ENCODE measurements around the gene CETN1. TPM values are rescaled to one million over a fixed set of nuclear protein-coding genes. Genes with fewer than 3 reads are reported as not detected.

The CETN1 gene
- total and polyA plus RNA-seq, 2 donors (not counting 1 experiment from before 2014, with no cell fraction given) = not detected

DNA sequence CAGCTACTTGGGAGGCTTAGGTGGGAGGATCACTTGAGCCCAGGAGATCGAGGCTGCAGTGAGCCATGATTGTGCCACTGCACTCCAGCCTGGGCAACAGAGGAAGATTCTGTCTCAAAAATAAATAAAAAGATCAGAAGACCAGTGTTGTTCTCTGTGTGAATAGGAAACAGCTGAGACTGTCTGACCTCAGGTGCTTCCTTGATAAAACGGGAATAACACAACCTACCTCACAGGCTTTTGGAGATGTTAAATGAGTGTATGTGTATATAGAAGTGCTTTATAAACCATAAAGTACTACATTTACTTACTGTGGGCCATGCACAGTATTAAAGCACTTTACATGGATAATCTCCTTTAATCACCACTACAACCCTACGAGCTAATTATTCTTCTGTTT, 9.9 kb upstream of the CETN1 start:
- Histone ChIP-seq H3K4me1 (ENCODE audit: control insufficient read depth in 2 of 2, insufficient read depth in 2 of 2, low read length in 2 of 2) (no peaks in the 10 kb centered on the region), H3K27ac (ENCODE audit: low read length in 2 of 2) (no peak overlapping the region), H3K4me2 (replicated peaks; ENCODE audit: low read depth, low read length, poor library complexity, severe bottlenecking) (no peak overlapping the region), H3K36me3 (replicated peaks in 1 of 2; ENCODE audit: control extremely low read depth in 1 of 2, control insufficient read depth in 1 of 2, extremely low read depth in 1 of 2, insufficient read depth in 2 of 2, low read length in 1 of 2) (no peaks in the 10 kb centered on the region), H3K9ac (ENCODE audit: low read length) (no peak overlapping the region), H2AFZ (ENCODE audit: insufficient read depth, low read depth, low read length, poor library complexity, severe bottlenecking) (no peak overlapping the region), H3K27me3 (replicated peaks in 1 of 4; ENCODE audit: control extremely low read depth in 1 of 4, control insufficient read depth in 3 of 4, insufficient read depth in 4 of 4, low read length in 3 of 4) (no peaks in the 10 kb centered on the region), H3K9me3 (ENCODE audit: control extremely low read depth in 1 of 3, control insufficient read depth in 2 of 3, insufficient read depth in 1 of 3, low read length in 2 of 3) (no peaks in the 10 kb centered on the region), H3K79me2 (ENCODE audit: control insufficient read depth, insufficient read depth, low read length) (no peaks in the 10 kb centered on the region), H3K4me3 (ENCODE audit: control extremely low read depth in 1 of 5, extremely low read depth in 1 of 5, insufficient read depth in 1 of 5, low read depth in 2 of 5, low read length in 4 of 5) (no peak overlapping the region), H4K20me1 (ENCODE audit: control insufficient read depth, insufficient read depth, low read length, poor library complexity, severe bottlenecking) (no peaks in the 10 kb centered on the region)
- Mint-ChIP-seq H3K27me3 (peaks cover 7% of the 10 kb centered on the region), H3K27ac (no peak overlapping the region), H3K9me3 (ENCODE audit: insufficient read depth) (no peaks in the 10 kb centered on the region), H3K4me3 (no peak overlapping the region), H3K4me1 (no peaks in the 10 kb centered on the region)
- DNase-seq (no peak), ATAC-seq (ENCODE audit: low read depth) (no peak)
- WGBS (ENCODE audit: insufficient coverage) = 50% methylated on average over 1 of the region's 3 CpGs
- ChIA-PET POLR2A (no interaction called here), CTCF (no interaction called here)
- intact Hi-C loops (cut with micrococcal nuclease) = no loop called here
- no peak for TF ChIP-seq EZH2 (IDR thresholded peaks at IDR 0.05; ENCODE audit: borderline replicate concordance, insufficient read depth, low read depth, low read length, poor library complexity, severe bottlenecking)
- TF ChIP-seq, protein P1, sequence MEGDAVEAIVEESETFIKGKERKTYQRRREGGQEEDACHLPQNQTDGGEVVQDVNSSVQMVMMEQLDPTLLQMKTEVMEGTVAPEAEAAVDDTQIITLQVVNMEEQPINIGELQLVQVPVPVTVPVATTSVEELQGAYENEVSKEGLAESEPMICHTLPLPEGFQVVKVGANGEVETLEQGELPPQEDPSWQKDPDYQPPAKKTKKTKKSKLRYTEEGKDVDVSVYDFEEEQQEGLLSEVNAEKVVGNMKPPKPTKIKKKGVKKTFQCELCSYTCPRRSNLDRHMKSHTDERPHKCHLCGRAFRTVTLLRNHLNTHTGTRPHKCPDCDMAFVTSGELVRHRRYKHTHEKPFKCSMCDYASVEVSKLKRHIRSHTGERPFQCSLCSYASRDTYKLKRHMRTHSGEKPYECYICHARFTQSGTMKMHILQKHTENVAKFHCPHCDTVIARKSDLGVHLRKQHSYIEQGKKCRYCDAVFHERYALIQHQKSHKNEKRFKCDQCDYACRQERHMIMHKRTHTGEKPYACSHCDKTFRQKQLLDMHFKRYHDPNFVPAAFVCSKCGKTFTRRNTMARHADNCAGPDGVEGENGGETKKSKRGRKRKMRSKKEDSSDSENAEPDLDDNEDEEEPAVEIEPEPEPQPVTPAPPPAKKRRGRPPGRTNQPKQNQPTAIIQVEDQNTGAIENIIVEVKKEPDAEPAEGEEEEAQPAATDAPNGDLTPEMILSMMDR (IDR thresholded peaks at IDR 0.05) = no peak

DNA sequence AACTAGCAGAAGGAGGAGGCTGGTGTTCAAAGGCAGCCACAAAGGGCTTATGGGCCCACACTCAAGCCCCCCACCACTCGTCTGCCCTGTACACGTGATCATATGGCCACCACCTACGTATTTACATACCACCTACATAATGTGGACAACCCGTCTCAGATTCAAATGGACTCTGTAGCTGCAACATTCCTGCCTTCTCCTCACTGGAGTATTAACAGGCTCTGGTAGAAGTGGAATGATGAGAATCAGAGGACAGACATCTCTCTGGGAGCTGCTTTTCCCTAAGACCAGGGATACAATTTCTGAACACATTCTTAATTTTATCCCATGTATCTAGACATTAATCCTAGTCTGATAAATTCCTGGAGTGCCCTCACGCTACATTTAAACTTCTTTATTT, 9.5 kb upstream of the CETN1 start:
- Mint-ChIP-seq H3K9me3 (ENCODE audit: insufficient read depth) (no peaks in the 10 kb centered on the region), H3K4me1 (no peaks in the 10 kb centered on the region), H3K27ac (no peak overlapping the region), H3K4me3 (no peak overlapping the region), H3K27me3 (peaks cover 6% of the 10 kb centered on the region)
- Histone ChIP-seq H3K79me2 (ENCODE audit: control insufficient read depth, insufficient read depth, low read length) (no peaks in the 10 kb centered on the region), H3K9ac (ENCODE audit: low read length) (no peak overlapping the region), H3K27ac (ENCODE audit: low read length in 2 of 2) (no peak overlapping the region), H3K27me3 (replicated peaks in 1 of 4; ENCODE audit: control extremely low read depth in 1 of 4, control insufficient read depth in 3 of 4, insufficient read depth in 4 of 4, low read length in 3 of 4) (no peaks in the 10 kb centered on the region), H2AFZ (ENCODE audit: insufficient read depth, low read depth, low read length, poor library complexity, severe bottlenecking) (no peak overlapping the region), H4K20me1 (ENCODE audit: control insufficient read depth, insufficient read depth, low read length, poor library complexity, severe bottlenecking) (no peaks in the 10 kb centered on the region), H3K4me1 (ENCODE audit: control insufficient read depth in 2 of 2, insufficient read depth in 2 of 2, low read length in 2 of 2) (no peaks in the 10 kb centered on the region), H3K36me3 (replicated peaks in 1 of 2; ENCODE audit: control extremely low read depth in 1 of 2, control insufficient read depth in 1 of 2, extremely low read depth in 1 of 2, insufficient read depth in 2 of 2, low read length in 1 of 2) (no peaks in the 10 kb centered on the region), H3K4me3 (ENCODE audit: control extremely low read depth in 1 of 5, extremely low read depth in 1 of 5, insufficient read depth in 1 of 5, low read depth in 2 of 5, low read length in 4 of 5) (no peak overlapping the region), H3K9me3 (ENCODE audit: control extremely low read depth in 1 of 3, control insufficient read depth in 2 of 3, insufficient read depth in 1 of 3, low read length in 2 of 3) (no peaks in the 10 kb centered on the region), H3K4me2 (replicated peaks; ENCODE audit: low read depth, low read length, poor library complexity, severe bottlenecking) (no peak overlapping the region)
- no CpG with 5 or more reads among the region's 5 CpGs for WGBS (ENCODE audit: insufficient coverage)
- no peak for DNase-seq
- CTCF ChIA-PET = no interaction called here
- no peak for ATAC-seq (ENCODE audit: low read depth)
- POLR2A ChIA-PET = no interaction called here
- no peak for TF ChIP-seq EZH2 (IDR thresholded peaks at IDR 0.05; ENCODE audit: borderline replicate concordance, insufficient read depth, low read depth, low read length, poor library complexity, severe bottlenecking)
- TF ChIP-seq, protein P1 (IDR thresholded peaks at IDR 0.05) = no peak
- intact Hi-C loops (cut with micrococcal nuclease) = no loop called here
